GM10248 (cell line): ENCODE results near the gene KLF13.

ENCODE experiments used
- CTCF ChIA-PET: fragments of 300-600 bp; sonication (Branson Sonifier 250); formaldehyde crosslinking; extraction: SDS; loops from one replicate; lab custom pipeline; 2021; ENCODE audit warnings: antibody characterized with exemption; lab: Yijun Ruan, JAX
- POLR2A ChIA-PET: fragments of 350-650 bp; sonication (Branson Sonifier 250); formaldehyde crosslinking; extraction: SDS; loops from one replicate; lab custom pipeline; 2020; ENCODE audit warnings: antibody characterized with exemption; lab: Yijun Ruan, JAX
- DNase-seq: peaks from one replicate; pipeline ENCODE4 v3.0.0; 2012; ENCODE audit errors: extremely low spot score
- CTCF ChIP-seq: IDR thresholded peaks from 2 replicates; pipeline ENCODE4 v1.5.1; 2012; ENCODE audit warnings: mild to moderate bottlenecking, low read depth; ENCODE audit errors: extremely low read depth, missing control alignments, control extremely low read depth

KLF13 gene

GRCh38 chr15:31385736-31386135 is 59.1 kb downstream of the KLF13 start:
- ChIA-PET CTCF (interaction anchor here (1.0 kb wide), 1 partner anchor 20 kb away, joined by 4 read pairs; no protein-coding TSS in a partner anchor), POLR2A (no interaction called here)
- DNase-seq = no peak
- TF ChIP-seq CTCF = no peak

DNA sequence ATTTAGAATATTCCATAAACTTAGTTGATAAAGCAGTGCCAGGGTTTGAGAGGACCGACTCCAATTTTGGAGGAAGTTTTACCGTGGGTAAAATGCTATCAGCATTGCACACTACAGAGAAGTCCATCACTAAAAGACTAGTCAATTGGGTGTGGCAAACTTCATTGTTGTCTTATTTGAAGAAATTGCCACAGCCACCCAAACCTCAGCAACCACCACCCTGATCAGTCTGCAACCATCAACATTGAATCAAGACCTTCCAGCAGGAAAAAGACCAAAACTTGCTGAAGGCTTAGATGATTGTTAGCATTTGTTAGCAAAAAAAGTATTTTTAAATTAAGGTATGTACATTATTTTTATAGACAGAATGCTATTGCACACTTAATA is 60.5 kb downstream of the KLF13 start:
- POLR2A ChIA-PET = no interaction called here
- CTCF ChIA-PET = no interaction called here
- TF ChIP-seq CTCF = no peak
- DNase-seq = no peak

DNA sequence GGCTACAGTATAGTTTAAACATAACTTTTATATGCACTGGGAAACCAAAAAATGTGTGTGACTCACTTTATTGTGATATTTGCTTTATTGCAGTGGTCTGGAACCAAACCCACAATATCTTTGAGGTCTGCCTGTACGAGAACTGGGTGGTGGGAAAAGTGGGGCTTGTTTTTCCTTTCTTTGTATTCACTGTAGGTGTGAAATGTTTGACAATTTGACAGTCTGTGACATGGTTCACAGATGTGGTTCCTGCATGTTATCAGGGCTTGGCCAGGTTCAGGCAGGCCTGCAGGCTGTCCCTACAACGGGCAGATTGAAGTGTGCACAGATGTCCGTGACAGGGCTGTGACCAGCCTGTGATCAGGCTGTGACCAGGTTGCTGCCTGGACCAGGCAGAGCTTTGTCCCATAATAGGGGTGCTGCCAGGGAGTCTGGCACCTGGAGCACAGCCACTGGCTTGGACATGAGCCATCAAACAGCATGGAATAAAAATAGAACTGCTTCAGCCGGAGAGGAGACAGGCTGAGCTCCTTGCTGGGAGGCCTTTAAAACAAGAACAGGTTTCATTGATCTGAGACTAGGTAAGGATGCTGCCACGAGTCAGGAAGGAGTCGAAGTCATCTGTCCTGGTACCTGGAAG is 61.0 kb downstream of the KLF13 start:
- no peak for TF ChIP-seq CTCF
- ChIA-PET CTCF (no interaction called here), POLR2A (no interaction called here)
- DNase-seq = no peak

- ChIA-PET POLR2A (no interaction called here), CTCF (interaction anchor here (0.6 to 1.3 kb wide), 4 partner anchors 12 to 426 kb away, joined by 3 to 5 read pairs (median 4); no protein-coding TSS in a partner anchor)
- TF ChIP-seq CTCF = no peak
- DNase-seq = no peak
Measured at GRCh38 chr15:31389576-31389975, 62.9 kb downstream of the KLF13 start.

GRCh38 chr15:31390029-31390428 is 63.4 kb downstream of the KLF13 start:
- DNase-seq = peak; percentile 6
- TF ChIP-seq CTCF = no peak
- CTCF ChIA-PET = interaction anchor here (0.8 to 1.3 kb wide), 3 partner anchors 12 to 98 kb away, joined by 4 to 5 read pairs (median 4); no protein-coding TSS in a partner anchor
- POLR2A ChIA-PET = no interaction called here

GRCh38 chr15:31390777-31391486 is 64.3 kb downstream of the KLF13 start:
- TF ChIP-seq CTCF = no peak
- POLR2A ChIA-PET = no interaction called here
- CTCF ChIA-PET = interaction anchor here (1.9 kb wide), 1 partner anchor 47 kb away, joined by 5 read pairs; no protein-coding TSS in a partner anchor
- DNase-seq = peak; percentile 7
